ENCODE results near the gene GFRA4. TPM values are rescaled to one million over a fixed set of nuclear protein-coding genes. Genes with fewer than 3 reads are reported as not detected.

Gene GFRA4
- total RNA-seq, 1 donor = not detected

DNA sequence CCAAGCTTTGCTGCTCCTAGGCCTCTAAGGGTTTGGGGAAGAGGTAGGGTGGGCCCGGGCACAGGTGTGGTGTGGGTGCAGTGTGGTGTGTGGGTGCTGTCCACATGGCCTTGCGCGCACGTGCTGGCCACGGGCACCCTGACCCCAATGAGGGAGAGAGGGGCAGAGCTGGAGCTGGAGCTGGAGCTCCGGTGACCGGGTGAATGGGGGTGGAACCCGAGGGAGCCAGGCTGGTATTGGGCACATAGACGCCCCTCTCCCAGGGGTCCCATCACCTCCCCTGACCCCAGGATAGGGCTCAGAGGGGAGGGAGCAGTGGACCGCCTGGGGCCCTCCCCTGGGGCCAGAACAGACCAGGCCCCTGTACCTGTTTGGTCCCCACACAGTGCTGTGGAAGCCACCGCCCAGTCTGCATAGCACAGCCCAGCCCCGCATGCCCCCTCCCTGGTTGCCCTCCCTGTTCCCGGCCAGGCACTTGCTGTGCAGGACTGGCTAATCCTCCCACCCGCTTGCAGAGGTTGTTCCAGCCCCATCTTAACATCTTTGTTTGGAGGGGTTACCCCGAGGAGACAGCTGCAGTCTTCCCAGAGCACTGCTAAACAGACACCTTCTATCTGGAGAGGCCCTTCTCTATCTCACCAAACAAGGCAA, 17.6 kb upstream of the GFRA4 start:
- DNase-seq (ENCODE audit: low read depth) = peak; percentile 4
- TF ChIP-seq, protein P1, sequence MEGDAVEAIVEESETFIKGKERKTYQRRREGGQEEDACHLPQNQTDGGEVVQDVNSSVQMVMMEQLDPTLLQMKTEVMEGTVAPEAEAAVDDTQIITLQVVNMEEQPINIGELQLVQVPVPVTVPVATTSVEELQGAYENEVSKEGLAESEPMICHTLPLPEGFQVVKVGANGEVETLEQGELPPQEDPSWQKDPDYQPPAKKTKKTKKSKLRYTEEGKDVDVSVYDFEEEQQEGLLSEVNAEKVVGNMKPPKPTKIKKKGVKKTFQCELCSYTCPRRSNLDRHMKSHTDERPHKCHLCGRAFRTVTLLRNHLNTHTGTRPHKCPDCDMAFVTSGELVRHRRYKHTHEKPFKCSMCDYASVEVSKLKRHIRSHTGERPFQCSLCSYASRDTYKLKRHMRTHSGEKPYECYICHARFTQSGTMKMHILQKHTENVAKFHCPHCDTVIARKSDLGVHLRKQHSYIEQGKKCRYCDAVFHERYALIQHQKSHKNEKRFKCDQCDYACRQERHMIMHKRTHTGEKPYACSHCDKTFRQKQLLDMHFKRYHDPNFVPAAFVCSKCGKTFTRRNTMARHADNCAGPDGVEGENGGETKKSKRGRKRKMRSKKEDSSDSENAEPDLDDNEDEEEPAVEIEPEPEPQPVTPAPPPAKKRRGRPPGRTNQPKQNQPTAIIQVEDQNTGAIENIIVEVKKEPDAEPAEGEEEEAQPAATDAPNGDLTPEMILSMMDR (IDR thresholded peaks at IDR 0.05; ENCODE audit: insufficient read depth, low read length) = no peak
- peak overlapping the region; percentile 79 for H3K4me3 ChIP-seq (ENCODE audit: low read depth, low read length)

DNA sequence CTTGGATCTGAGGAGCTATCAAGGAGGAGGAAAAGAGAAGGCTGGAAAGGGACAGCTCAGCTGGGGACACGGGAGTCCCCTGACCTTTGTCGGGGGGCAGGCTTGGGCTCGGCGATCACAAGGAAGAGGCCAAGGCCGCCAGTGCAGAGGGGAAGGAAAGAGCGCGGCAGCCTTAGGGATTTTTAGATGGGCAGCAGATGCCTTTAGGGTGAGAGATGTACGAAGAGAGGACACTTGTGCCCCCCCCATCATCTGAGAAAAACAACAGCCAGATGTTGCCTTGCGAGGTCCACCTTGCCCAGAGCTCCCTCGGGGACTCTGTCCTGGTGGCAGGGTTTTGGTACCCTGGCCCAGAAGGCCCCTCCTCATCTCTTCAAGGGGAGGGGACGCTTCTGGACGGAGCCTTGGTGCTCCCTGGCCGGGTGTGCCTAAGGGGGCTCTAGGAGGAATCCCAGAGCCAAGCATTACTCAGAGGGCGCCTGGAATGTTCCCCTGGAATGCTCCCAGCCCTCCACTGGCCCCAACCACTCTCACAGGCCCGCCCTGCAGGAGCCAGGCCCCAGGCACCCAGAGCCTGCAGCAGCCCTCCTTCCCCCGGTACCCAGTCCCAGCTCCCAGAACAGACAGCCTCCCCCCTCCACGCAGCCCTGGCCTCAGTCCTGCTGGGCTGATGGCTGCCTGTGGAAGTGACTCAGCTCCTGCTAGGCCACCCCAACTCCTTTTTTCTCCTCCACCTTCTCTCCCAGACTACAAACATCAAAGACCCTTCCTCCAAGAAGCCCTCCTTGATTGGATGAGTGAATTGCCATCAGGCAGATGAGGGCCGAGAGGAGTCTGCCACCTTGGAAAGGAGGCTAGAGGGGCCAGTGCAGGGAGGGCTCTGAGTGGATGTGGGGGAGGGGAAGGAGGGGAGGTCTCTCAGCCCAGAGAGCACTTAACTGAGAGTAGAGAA, 16.8 kb upstream of the GFRA4 start:
- H3K4me3 ChIP-seq (ENCODE audit: low read depth, low read length) = peak overlapping the region; percentile 79
- peak; percentile 88 for DNase-seq (ENCODE audit: low read depth)
- TF ChIP-seq, protein P1 (IDR thresholded peaks at IDR 0.05; ENCODE audit: insufficient read depth, low read length) = no peak

DNA sequence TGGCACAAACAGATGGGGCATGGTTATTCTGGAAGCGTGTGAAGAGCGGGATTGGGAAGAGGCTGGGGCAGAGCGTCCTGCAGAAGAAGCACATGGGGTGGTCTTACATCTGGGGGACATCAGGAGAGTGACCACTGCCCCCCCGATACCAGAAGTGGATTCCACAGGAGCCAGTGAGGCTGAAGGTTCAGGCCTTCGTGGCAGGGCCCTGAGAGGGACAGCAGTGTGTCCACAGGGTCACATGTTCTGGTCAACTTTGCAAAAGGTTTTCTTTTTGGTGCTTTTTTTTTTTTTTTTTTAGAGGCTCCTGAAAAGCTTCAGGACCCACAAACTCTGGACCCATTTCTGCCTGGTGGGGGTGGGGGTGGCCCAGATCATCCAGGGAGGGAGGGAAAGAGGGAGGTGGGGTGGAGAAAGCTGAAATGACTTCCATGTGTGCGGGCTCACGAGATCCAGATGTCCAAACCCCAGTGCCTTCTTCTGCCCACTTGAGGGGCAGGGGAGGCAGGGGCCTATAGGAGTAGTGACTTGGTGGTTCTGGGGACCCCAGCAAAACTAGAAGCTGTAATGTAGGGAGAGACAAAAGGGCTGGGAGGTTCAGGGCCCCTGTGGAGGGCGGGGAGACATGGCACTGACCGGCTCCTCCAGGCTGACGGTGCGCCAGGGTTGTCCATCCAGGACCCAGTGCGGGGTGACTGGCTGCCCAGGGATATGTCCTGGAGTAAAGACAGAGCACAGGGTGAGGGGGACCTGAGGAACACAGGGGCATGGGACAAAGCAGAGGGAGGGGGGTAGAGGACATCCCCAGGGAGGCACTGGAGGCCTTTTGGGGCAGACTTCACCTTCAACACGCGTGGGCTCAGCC, 15.9 kb upstream of the GFRA4 start:
- TF ChIP-seq, protein P1 (IDR thresholded peaks at IDR 0.05; ENCODE audit: insufficient read depth, low read length) = no peak
- DNase-seq (ENCODE audit: low read depth) = peak; percentile 41
- H3K4me3 ChIP-seq (ENCODE audit: low read depth, low read length) = peak overlapping the region; percentile 79

DNA sequence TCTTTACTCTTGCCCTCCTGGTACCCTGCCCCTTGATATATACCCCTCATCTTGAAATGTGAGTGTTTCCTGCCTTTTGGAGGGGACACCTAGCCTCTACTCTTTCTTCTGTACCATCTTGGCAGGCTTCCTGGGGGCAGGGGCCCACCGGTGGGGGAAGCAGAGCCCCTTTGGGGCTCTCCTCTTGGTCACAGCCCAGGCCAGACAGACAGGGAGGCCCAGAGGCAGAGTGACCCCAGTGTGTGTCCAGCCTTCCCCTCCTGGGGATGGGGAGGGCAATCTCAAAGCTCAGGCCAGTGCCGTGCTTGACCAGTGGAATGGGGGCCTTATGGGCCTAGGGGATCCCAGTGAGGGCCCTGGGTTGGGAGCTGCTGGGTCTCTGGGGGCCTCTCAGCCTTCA, 15.0 kb upstream of the GFRA4 start:
- no peak for DNase-seq (ENCODE audit: low read depth)
- no peak overlapping the region for H3K4me3 ChIP-seq (ENCODE audit: low read depth, low read length)
- TF ChIP-seq, protein P1 (IDR thresholded peaks at IDR 0.05; ENCODE audit: insufficient read depth, low read length) = no peak

DNA sequence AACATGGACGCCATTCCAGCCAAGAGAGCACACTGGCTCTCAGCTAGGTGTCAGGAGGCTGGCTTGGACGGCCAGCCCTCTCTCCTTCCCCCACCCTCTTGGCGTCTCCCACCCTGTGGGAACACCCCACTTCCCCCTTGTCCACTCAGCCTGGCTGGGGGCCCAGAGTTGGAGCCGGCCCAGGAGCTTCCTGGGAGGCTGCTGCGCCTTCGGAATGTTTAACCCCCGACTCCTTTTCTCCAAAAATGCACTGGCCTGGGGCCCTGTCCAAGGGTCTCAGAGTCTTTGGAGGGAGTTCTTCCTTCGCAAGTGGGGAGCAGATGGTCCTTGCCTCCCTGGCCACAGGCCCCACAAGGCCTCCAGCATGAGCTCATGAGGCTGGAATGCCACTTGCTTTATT, 14.5 kb upstream of the GFRA4 start:
- DNase-seq (ENCODE audit: low read depth) = peak; percentile 57
- H3K4me3 ChIP-seq (ENCODE audit: low read depth, low read length) = no peak overlapping the region
- TF ChIP-seq, protein P1 (IDR thresholded peaks at IDR 0.05; ENCODE audit: insufficient read depth, low read length) = no peak
